GM12864 (cell line): ENCODE results near the gene RAB39A.
"Not testable (repeated sequence)": the region's sequence is repeated elsewhere in the genome, so short reads cannot be mapped to it uniquely, and the experiment has no call there.

Experiments used
- DNase-seq: peaks from one replicate; pipeline ENCODE4 v3.0.0-alpha.2; 2011; ENCODE audit warnings: low read depth
- H3K4me3 ChIP-seq: 2 replicates; pipeline ENCODE4 v1.5.1; 2011; ENCODE audit warnings: mild to moderate bottlenecking, low read depth, low read length, control low read depth
- TF ChIP-seq, protein P1 (sequence below): IDR thresholded peaks from 2 replicates; pipeline ENCODE4 v1.5.1; 2011; ENCODE audit warnings: low read depth, mild to moderate bottlenecking, moderate library complexity, low read length, control low read depth, inconsistent platforms; ENCODE audit errors: missing control alignments

The RAB39A gene

DNA sequence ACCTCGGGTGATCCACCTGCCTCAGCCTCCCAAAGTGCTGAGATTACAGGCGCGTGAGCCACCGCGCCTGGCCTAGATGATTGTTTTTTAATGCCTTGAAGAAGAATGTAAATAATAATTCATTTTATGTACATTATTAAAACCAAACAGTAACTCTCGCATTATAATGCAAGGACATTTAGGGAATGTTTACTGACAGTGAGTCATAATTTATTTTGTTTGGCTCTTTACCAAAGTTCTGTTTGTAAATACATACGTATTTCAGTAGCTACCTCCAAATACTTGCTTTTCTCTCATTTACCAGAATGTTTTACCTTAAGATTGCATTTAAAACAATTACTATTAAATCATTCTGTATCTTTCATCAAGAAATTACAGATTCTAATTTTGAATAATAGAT lies 3.0 kb downstream of the RAB39A start:
- no peak overlapping the region for H3K4me3 ChIP-seq
- DNase-seq, result no peak
- TF ChIP-seq, protein P1, sequence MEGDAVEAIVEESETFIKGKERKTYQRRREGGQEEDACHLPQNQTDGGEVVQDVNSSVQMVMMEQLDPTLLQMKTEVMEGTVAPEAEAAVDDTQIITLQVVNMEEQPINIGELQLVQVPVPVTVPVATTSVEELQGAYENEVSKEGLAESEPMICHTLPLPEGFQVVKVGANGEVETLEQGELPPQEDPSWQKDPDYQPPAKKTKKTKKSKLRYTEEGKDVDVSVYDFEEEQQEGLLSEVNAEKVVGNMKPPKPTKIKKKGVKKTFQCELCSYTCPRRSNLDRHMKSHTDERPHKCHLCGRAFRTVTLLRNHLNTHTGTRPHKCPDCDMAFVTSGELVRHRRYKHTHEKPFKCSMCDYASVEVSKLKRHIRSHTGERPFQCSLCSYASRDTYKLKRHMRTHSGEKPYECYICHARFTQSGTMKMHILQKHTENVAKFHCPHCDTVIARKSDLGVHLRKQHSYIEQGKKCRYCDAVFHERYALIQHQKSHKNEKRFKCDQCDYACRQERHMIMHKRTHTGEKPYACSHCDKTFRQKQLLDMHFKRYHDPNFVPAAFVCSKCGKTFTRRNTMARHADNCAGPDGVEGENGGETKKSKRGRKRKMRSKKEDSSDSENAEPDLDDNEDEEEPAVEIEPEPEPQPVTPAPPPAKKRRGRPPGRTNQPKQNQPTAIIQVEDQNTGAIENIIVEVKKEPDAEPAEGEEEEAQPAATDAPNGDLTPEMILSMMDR, result no peak

DNA sequence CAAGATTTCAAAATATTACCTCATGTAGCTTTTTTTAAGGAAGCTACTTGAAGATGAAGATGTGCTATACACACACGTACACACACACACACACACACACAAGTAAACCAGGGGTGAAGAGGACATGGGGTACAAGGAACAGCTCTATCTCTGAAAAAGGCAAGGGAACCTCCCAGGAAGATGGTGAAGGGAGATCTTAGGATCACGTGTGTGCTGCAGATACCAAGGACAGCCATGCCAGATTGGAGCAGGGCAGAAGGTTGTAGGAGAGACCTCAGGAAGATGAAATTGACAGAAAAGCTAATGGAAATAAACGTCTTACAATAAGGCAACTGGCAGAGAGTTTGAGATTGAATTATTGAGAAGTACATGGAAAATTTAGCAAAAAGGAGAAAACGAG lies 19.7 kb downstream of the RAB39A start:
- H3K4me3 ChIP-seq, result no peak overlapping the region
- TF ChIP-seq, protein P1, result no peak
- no peak for DNase-seq

DNA sequence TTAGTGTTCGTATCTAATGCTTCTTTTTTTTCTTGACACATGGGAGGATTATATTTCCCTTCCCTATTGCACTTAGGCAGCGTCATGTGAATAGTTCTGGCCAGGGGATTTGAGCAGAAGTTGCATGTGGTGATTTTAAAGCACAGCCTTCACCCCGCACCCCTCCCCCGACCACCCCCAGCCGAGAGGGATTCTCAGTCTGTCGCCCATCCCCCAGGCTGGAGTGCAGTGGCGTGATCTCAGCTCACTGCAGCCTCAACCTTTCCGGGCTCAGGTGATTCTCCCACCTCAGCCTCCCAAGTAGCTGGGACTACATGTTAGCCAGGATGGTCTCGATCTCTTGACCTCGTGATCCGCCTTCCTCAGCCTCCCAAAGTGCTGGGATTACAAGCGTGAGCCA lies 20.1 kb downstream of the RAB39A start:
- DNase-seq, H3K4me3 ChIP-seq: not testable (repeated sequence)

DNA sequence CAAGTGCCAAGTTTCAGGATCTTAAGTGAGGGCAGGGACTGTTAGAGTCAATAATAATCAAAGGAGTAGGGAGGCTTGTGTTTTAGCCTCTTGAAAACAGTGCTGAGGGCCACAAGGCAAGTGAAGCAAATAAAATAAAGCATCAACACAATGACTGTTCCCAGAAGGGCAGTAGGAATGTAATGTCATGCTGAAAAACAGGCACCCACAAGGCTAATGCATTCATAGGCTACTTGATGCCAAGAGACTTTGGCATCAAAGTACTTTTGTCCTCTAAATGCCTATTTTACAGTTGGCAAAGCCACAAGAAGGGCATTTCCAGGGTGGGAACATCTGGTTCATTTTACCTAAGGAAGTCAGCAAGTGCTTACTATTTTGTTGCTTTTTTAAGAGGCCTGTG lies 22.9 kb downstream of the RAB39A start:
- no peak for DNase-seq
- no peak overlapping the region for H3K4me3 ChIP-seq

DNA sequence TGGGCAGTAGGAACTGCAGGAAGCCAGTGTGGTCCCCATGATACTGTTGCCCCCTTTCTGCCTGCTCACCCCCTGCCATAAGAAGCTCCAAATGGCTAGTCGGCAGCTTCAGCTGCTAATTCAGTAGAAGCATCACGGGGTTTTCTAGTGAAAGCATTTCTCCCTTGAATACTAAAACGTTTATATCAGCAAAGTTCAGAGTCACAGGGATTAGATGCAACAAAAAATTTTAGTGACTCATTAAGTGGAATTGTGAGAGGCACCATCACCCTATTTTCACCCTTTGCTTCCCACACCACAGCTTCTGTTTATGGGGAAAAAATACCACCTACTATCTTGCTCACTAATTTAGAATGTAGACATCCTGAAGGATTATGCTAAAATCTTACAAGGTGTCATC lies 25.2 kb downstream of the RAB39A start:
- no peak for DNase-seq
- TF ChIP-seq, protein P1, result no peak
- no peak overlapping the region for H3K4me3 ChIP-seq

More for the DNA sequence above, 22.9 kb downstream of the RAB39A start:
- TF ChIP-seq, protein P1, result no peak

DNA sequence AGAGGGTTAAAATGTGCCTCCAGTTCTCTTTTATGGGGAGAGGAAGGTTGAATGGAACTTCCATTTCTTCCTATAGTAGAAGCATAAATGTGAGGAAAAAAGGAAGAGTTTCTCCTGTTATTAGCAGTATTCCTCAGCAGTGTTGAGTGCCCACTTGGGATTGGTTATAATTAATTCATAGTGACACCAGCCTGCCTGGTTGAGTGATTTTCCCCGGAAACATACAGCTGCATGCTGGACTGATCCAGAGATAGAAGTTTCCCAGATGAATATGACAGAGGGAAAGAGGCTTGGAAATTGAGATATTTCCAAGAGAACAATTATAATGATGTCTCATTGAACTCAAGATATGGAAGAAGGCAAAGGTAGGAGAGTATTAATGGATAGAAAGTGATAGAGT lies 28.3 kb downstream of the RAB39A start:
- no peak overlapping the region for H3K4me3 ChIP-seq
- TF ChIP-seq, protein P1, result no peak
- DNase-seq, result no peak

DNA sequence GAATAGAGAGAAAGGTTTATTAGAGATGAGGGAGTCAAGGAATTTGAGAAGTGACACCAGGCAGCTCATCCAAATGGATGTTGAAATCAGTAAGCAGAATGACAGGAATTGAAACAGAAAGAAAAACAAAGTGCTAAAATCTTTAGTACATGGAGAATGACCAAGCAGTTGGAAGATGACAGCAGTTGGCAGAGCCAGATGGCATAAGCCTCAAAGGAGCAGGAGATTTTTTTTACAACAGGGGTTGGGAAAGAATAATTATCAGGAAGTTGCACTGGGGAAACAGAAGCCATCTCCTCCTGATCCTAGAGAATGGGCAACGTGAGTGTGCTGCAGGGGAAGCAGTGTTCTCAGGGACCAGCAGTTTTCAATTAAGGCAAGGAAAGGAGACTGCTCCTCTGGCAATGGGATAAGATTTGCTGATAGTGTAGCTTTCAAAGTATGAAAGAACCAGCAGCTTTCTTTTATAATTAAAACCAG lies 28.9 kb downstream of the RAB39A start:
- no peak for DNase-seq
- TF ChIP-seq, protein P1, result no peak
- H3K4me3 ChIP-seq, result no peak overlapping the region
